ENCODE measurements around the gene RBBP8.

Gene RBBP8

GRCh38 chr18:23059541-23060465, 126.7 kb downstream of the RBBP8 start:
- ATAC-seq (ENCODE audit: low read depth) = no peak

GRCh38 chr18:23062011-23062410, 128.9 kb downstream of the RBBP8 start:
- Histone ChIP-seq H3K36me3 (ENCODE audit: low read depth) (no peaks in the 10 kb centered on the region), H3K9me3 (ENCODE audit: severe bottlenecking) (no peaks in the 10 kb centered on the region), H3K27ac (ENCODE audit: poor library complexity, severe bottlenecking) (no peak overlapping the region), H3K4me3 (ENCODE audit: severe bottlenecking) (no peak overlapping the region), H3K27me3 (ENCODE audit: insufficient read depth, poor library complexity, severe bottlenecking) (no peaks in the 10 kb centered on the region), H3K4me1 (ENCODE audit: insufficient read depth, poor library complexity, severe bottlenecking) (no peaks in the 10 kb centered on the region)
- DNase-seq (ENCODE audit: low spot score) (no peak), ATAC-seq (ENCODE audit: low read depth) (no peak)
- TF ChIP-seq CTCF (IDR thresholded peaks at IDR 0.05; ENCODE audit: poor library complexity, severe bottlenecking) = no peak

More at GRCh38 chr18:23059541-23060465, 126.7 kb downstream of the RBBP8 start:
- H3K4me1 ChIP-seq (ENCODE audit: insufficient read depth, poor library complexity, severe bottlenecking) = no peaks in the 10 kb centered on the region
- H3K27ac ChIP-seq (ENCODE audit: poor library complexity, severe bottlenecking) = no peak overlapping the region
- H3K9me3 ChIP-seq (ENCODE audit: severe bottlenecking) = no peaks in the 10 kb centered on the region
- H3K27me3 ChIP-seq (ENCODE audit: insufficient read depth, poor library complexity, severe bottlenecking) = no peaks in the 10 kb centered on the region
- TF ChIP-seq CTCF (IDR thresholded peaks at IDR 0.05; ENCODE audit: poor library complexity, severe bottlenecking) = no peak
- no peak for DNase-seq (ENCODE audit: low spot score)
- H3K36me3 ChIP-seq (ENCODE audit: low read depth) = no peaks in the 10 kb centered on the region
- H3K4me3 ChIP-seq (ENCODE audit: severe bottlenecking) = no peak overlapping the region

- ATAC-seq (ENCODE audit: low read depth) (no peak), DNase-seq (ENCODE audit: low spot score) (no peak)
- no peak overlapping the region for H3K4me3 ChIP-seq (ENCODE audit: severe bottlenecking)
- H3K9me3 ChIP-seq (ENCODE audit: severe bottlenecking) = no peaks in the 10 kb centered on the region
- no peaks in the 10 kb centered on the region for H3K36me3 ChIP-seq (ENCODE audit: low read depth)
- no peaks in the 10 kb centered on the region for H3K4me1 ChIP-seq (ENCODE audit: insufficient read depth, poor library complexity, severe bottlenecking)
- no peak overlapping the region for H3K27ac ChIP-seq (ENCODE audit: poor library complexity, severe bottlenecking)
- TF ChIP-seq CTCF (IDR thresholded peaks at IDR 0.05; ENCODE audit: poor library complexity, severe bottlenecking) = no peak
- H3K27me3 ChIP-seq (ENCODE audit: insufficient read depth, poor library complexity, severe bottlenecking) = no peaks in the 10 kb centered on the region
Observed at GRCh38 chr18:23063502-23063901, 130.4 kb downstream of the RBBP8 start.

GRCh38 chr18:23065234-23065806, 132.2 kb downstream of the RBBP8 start:
- TF ChIP-seq CTCF (IDR thresholded peaks at IDR 0.05; ENCODE audit: poor library complexity, severe bottlenecking) = no peak
- no peak overlapping the region for H3K4me3 ChIP-seq (ENCODE audit: severe bottlenecking)
- ATAC-seq (ENCODE audit: low read depth) (no peak), DNase-seq (ENCODE audit: low spot score) (no peak)
- H3K27me3 ChIP-seq (ENCODE audit: insufficient read depth, poor library complexity, severe bottlenecking) = no peaks in the 10 kb centered on the region
- H3K36me3 ChIP-seq (ENCODE audit: low read depth) = no peaks in the 10 kb centered on the region
- H3K4me1 ChIP-seq (ENCODE audit: insufficient read depth, poor library complexity, severe bottlenecking) = no peaks in the 10 kb centered on the region
- no peaks in the 10 kb centered on the region for H3K9me3 ChIP-seq (ENCODE audit: severe bottlenecking)
- no peak overlapping the region for H3K27ac ChIP-seq (ENCODE audit: poor library complexity, severe bottlenecking)

- no peak overlapping the region for H3K27ac ChIP-seq (ENCODE audit: poor library complexity, severe bottlenecking)
- TF ChIP-seq CTCF (IDR thresholded peaks at IDR 0.05; ENCODE audit: poor library complexity, severe bottlenecking) = no peak
Observed at GRCh38 chr18:23066060-23066459, 132.9 kb downstream of the RBBP8 start.

More at GRCh38 chr18:23066060-23066459, 132.9 kb downstream of the RBBP8 start:
- H3K4me3 ChIP-seq (ENCODE audit: severe bottlenecking) = no peak overlapping the region
- H3K27me3 ChIP-seq (ENCODE audit: insufficient read depth, poor library complexity, severe bottlenecking) = no peaks in the 10 kb centered on the region
- ATAC-seq (ENCODE audit: low read depth) = no peak
- no peaks in the 10 kb centered on the region for H3K9me3 ChIP-seq (ENCODE audit: severe bottlenecking)
- no peak for DNase-seq (ENCODE audit: low spot score)
- no peaks in the 10 kb centered on the region for H3K36me3 ChIP-seq (ENCODE audit: low read depth)
- no peaks in the 10 kb centered on the region for H3K4me1 ChIP-seq (ENCODE audit: insufficient read depth, poor library complexity, severe bottlenecking)

Data from RWPE2 (cell line).